ENCODE measurements around the gene OCIAD2.

DNA sequence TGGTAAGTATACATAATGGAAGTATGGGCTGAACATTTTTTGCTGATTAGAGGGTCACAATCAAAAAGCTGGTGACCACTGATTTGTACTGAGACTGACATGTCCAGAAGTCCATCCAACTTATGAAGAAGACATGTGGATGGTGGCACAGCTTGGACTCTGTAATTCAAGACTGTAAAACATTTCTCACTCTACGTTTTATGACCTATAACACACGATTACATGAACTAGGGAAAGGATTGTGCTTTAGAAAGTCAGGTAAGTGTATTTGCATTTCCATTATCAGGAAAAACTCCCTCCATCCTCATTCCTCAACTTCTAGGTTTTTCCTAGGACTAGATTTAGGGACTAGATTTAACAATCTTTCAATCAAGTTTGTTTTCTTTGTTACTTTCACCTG lies 30.5 kb upstream of the OCIAD2 start:
- TF ChIP-seq, protein P1, sequence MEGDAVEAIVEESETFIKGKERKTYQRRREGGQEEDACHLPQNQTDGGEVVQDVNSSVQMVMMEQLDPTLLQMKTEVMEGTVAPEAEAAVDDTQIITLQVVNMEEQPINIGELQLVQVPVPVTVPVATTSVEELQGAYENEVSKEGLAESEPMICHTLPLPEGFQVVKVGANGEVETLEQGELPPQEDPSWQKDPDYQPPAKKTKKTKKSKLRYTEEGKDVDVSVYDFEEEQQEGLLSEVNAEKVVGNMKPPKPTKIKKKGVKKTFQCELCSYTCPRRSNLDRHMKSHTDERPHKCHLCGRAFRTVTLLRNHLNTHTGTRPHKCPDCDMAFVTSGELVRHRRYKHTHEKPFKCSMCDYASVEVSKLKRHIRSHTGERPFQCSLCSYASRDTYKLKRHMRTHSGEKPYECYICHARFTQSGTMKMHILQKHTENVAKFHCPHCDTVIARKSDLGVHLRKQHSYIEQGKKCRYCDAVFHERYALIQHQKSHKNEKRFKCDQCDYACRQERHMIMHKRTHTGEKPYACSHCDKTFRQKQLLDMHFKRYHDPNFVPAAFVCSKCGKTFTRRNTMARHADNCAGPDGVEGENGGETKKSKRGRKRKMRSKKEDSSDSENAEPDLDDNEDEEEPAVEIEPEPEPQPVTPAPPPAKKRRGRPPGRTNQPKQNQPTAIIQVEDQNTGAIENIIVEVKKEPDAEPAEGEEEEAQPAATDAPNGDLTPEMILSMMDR (IDR thresholded peaks at IDR 0.05; ENCODE audit: control extremely low read depth in 1 of 3, insufficient read depth in 1 of 3, low read depth in 1 of 3, low read length in 3 of 3) = no peak
- TF ChIP-seq POLR2AphosphoS5 (IDR thresholded peaks at IDR 0.05; ENCODE audit: low read depth, low read length) (no peak), SIX5 (IDR thresholded peaks at IDR 0.05; ENCODE audit: low read depth, low read length) (no peak), RNF2 (IDR thresholded peaks at IDR 0.05; ENCODE audit: borderline replicate concordance, low read depth, low read length, missing control alignments, poor library complexity, severe bottlenecking) (no peak), POLR2A (IDR thresholded peaks at IDR 0.05; ENCODE audit: control extremely low read depth in 1 of 2, low read depth in 2 of 2, low read length in 2 of 2) (no peak), EZH2 (IDR thresholded peaks at IDR 0.05; ENCODE audit: low read depth, low read length, severe bottlenecking) (no peak), RAD21 (IDR thresholded peaks at IDR 0.05 in 1 of 2, conservative IDR thresholded peaks at IDR 0.05 in 1 of 2; ENCODE audit: low read depth in 2 of 2, low read length in 2 of 2) (no peak), YY1 (IDR thresholded peaks at IDR 0.05; ENCODE audit: low read depth, low read length) (no peak)
- TF ChIP-seq, protein P2, sequence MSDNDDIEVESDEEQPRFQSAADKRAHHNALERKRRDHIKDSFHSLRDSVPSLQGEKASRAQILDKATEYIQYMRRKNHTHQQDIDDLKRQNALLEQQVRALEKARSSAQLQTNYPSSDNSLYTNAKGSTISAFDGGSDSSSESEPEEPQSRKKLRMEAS (IDR thresholded peaks at IDR 0.05) = no peak
